ENCODE measurements around the gene HARS2.
A peak's percentile ranks its signal among the peaks of the same experiment; 100 is the strongest.
"Not testable (repeated sequence)": the region's sequence is repeated elsewhere in the genome, so short reads cannot be mapped to it uniquely, and the experiment has no call there.

HARS2 gene, protein sequence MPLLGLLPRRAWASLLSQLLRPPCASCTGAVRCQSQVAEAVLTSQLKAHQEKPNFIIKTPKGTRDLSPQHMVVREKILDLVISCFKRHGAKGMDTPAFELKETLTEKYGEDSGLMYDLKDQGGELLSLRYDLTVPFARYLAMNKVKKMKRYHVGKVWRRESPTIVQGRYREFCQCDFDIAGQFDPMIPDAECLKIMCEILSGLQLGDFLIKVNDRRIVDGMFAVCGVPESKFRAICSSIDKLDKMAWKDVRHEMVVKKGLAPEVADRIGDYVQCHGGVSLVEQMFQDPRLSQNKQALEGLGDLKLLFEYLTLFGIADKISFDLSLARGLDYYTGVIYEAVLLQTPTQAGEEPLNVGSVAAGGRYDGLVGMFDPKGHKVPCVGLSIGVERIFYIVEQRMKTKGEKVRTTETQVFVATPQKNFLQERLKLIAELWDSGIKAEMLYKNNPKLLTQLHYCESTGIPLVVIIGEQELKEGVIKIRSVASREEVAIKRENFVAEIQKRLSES

DNA sequence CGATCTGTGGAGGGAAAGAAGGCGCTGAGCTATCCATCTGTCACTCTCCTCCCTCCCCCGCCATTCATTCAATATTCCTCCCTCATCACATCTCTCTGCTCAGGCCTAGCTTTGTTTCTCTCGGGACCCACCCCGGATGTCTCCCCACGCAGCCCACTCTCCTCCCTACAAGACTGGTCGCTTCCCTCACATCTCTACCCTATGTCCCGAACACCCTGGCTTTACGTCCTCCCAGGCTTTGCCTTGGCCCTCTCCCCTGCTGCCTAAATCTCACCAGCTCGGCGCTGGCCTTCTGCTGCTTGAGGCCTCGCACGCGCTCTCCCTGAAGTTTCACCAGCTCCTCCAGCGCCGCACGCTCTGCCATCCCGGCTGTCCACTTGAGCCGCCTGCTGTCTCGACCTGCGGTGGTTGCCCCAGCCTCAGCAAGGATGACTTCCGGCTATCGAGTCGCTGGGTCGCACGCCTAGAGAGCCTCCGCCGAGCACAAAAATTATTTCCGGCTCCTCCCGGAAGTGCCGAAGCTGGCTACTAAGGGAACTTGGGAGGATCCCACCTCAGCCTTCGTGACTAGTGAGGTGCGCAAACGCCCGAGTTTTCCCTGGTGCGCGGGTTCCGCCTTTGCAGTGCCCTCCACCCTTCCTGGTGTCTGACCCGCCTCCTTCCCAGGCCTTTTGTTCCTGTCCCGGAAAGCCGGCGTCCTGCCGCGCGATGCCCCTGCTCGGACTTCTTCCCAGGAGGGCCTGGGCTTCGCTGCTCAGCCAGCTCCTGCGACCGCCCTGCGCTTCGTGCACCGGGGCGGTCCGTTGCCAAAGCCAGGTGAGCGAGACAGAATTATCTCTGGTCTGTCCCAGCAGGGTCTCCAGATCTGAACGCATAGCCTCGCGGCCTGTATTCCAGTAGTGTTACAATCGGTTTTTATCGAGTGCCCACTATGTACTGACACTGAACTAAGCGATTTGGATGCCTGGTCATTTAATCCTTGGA is at the start of gene HARS2, which contains the start of gene HARS1:
HARS2 (plus strand) TSS at position 515 of the 984 bp plus-strand sequence; CDS start at position 709, 194 bp downstream.
HARS1 (minus strand) TSS at position 430 of the 984 bp plus-strand sequence; CDS start at position 364, 66 bp downstream.
- peak; percentile 97 for DNase-seq (ENCODE audit: low spot score)

DNA sequence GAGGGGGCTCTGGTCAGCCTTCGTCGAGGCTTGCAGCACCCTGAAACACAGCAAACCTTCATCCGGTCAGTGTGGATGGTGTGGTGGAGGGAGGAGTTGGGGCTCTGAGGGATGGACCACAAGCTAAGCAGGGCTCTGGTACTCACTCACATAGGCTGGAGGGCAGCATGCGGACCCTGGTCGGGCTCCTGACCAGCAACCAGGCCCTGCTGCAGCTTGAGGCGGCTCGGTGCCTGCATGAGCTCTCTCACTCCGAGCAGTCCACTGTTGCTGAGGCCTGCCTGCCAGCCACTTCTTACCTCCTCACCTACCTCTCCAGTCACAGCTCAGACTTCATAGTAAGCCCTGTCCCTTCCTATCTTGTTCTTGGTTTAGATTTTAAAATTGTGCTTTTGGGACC is 49.5 kb upstream of the HARS2 start:
- no peak for DNase-seq (ENCODE audit: low spot score)

DNA sequence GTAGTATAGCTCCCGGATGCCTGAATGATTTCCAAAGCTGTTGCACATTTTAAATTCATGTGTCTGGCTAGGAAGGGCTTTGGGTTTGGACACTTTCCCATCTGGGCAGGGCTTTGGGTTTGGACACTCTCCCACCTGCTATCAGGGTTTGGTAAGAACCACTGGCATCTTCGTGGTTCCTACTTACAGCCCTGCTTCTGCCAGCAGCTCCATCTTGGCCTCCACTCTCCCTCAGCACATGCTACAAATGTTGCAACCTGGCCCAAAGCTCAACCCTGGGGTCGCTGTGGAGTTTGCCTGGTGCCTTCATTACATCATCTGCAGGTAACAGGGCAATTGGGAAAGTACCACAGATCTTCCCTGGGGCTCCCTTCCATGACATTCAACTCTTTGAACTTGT is 48.5 kb upstream of the HARS2 start:
- DNase-seq (ENCODE audit: low spot score): no peak

DNA sequence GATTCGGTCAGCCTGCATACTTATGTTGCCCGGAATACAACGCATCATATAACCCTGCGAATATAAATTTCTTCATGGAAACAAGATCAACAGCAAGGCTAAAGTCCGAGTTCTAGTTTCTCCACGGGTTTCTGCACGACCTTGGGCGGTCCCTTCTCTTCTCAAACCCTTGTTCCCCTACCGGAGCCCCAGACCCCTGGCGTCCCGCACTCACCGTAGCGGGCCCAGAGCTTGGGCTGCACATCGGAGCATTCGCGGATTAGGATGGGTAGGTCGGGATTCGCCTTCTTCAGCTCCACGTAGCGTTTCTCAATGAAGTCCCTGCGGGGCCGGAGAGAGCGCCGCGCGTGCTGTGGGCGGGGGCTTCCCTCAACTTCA is 44.2 kb upstream of the HARS2 start:
- peak; percentile 12 for DNase-seq (ENCODE audit: low spot score)

DNA sequence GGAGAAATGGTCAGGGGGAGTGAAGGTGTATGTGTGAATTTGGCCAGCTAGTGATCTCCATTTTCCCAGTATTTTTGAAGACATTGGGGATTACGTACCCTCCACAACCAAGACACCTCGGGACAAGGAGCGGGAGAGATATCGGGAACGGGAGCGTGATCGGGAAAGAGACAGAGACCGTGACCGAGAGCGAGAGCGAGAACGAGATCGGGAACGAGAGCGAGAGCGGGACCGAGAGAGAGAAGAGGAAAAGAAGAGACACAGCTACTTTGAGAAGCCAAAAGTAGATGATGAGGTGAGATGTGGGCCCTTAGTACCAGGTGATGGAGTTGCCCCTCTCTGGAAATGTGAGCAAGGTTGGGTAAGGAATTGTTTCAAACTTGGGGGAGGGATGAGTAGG is 32.4 kb upstream of the HARS2 start:
- DNase-seq (ENCODE audit: low spot score): no peak

DNA sequence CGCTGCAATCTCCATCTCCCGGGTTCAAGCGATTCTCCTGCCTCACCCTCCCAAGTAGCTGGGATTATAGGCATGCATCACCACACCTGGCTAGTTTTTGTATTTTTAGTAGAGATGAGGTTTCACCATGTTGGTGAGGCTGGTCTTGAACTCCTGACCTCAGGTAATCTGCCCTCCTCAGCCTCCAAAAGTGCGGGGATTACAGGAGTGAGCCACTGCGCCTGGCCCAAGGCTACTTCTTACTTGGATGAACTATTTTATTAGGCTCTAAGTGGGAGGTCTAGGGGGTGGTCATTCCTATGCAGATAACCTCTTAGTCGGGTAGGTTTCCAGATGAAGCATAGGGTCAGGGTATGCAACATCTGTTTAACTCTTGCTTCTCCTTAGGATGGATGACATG is 30.9 kb upstream of the HARS2 start:
- not testable (repeated sequence) for DNase-seq (ENCODE audit: low spot score)

DNA sequence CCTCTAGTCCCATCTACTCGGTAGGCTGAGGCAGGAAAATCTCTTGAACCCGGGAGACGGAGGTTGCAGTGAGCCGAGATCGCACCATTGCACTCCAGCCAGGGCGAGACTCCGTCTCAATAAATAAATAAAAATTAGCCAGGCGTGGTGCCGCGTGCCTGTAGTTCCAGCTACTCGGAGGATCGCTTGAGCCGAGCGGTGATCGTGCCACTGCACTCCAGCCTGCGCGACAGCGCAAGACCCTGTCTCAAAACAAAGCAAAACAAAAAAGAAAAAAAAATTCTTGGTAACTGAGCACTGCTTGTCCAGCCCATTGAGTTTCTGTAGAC is 27.3 kb upstream of the HARS2 start:
- no peak for DNase-seq (ENCODE audit: low spot score)

DNA sequence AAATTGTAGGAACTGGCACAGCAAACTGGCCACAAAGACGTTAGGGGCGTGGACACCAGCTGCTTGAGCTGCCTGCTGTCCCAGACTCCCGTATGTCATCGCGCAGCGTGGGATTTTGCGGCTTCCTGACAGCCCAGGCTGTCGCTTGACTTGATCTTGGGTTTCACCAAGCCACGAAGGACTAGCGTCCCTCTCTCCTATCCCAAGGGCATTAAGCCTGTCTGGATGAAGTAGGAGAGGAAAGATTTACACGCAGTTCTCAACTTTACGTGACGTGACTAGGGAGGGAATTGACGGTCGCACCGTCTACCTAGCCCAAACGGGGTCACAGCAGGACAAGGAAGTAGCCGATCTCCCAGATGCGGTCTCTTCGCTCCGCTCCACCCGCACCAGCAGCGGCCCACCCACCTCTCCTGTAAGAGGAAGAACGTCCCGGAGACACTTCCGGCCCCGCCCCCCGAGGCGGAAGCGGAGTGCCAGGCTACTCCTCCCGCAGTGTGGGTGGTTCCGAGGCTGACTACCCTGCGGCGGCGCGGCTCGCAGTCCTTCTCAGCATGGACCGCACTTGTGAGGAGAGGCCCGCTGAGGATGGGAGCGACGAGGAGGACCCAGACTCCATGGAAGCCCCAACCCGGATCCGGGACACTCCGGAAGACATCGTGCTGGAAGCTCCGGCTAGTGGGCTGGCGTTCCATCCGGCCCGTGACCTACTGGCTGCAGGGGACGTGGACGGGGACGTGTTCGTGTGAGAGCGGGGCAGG is 26.7 kb upstream of the HARS2 start, which contains the start of gene WDR55:
WDR55 (plus strand) TSS at position 546 of the 761 bp plus-strand sequence; CDS start at position 555, 9 bp downstream.
- peak; percentile 95 for DNase-seq (ENCODE audit: low spot score)

DNA sequence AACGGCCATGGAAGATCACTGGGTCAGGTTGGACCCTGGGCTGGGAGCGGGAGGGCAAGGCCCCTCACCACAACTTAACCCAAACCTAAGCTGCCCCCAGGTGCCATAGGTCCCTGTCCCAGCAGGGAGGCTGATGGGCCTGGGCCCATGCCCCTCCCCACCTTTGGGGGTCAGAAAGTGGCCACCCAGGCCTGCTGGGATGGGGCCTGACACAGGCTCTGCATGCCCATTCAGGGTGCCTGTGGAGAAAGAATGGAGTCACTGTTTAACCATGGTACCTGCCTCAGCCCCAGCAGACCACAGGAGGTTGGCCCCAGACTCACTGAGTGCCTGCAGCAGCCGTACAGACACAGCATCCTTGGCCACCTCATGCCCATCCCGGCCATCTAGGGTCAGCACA is 20.2 kb upstream of the HARS2 start:
- not testable (repeated sequence) for DNase-seq (ENCODE audit: low spot score)

DNA sequence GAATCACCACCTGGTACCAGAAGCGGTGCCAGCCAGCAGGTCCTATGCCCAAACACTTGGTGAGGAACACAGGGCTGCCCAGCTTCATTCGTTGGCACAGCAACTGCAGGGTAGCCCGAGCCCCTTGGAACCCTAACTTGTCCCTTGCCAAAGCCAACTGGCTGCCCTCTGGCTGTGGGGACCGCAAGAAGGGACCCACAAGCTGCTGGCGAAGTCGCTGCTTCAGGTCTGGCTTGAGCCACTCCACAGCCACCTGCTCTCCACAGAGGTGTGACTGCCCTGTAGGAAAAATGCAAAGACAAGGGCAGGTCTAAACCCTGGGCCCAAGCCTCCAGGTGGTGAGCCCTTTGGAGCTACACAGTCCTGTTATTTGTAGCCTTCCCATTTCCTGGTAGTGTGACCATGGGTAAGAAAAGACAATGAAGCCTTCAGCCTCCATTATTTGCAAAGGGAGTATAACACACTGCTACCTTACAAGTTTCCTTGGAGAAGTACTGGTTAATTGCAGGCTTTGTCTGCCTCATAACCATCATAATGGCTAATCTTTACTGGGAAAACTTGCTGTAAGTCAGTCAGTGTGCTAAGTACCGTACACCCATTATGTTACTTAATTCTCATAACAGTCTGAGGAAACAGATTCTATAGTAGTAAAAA is 19.7 kb upstream of the HARS2 start:
- no peak for DNase-seq (ENCODE audit: low spot score)

DNA sequence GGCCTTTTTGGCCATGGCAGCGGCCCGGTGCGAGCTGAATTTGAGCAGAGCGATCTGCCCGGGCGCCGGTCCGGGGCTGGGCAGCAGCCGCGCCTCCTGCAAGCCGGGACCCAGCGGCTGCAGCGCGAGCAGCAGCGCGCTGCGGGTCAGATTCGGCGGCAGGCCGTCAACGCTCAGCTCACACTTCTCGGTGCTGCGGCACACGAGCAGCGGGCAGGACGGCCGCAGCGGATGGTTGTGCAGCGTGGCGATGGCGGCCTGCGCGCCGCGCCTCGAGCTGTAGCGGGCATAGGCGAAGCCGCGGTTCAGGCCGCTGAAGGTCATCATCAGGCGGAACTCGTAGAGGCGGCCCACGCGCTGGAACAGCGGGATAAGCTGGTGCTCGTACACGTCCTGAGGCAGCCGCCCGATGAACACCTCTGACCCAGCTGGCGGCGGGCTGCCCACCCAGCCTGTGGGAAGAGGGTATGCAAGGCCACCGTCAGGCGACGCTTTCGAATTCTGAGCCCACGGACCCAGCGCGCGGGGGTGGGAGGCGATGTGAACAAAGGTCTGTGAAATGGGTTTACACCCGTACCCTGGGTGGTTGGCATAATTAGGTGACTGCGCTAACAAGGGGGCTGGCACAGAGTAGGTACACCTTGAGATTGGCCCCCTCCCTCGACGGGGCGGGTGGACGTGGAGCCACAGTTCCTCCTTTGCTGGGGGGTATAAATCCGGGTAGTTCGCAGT is 18.6 kb upstream of the HARS2 start:
- no peak for DNase-seq (ENCODE audit: low spot score)

DNA sequence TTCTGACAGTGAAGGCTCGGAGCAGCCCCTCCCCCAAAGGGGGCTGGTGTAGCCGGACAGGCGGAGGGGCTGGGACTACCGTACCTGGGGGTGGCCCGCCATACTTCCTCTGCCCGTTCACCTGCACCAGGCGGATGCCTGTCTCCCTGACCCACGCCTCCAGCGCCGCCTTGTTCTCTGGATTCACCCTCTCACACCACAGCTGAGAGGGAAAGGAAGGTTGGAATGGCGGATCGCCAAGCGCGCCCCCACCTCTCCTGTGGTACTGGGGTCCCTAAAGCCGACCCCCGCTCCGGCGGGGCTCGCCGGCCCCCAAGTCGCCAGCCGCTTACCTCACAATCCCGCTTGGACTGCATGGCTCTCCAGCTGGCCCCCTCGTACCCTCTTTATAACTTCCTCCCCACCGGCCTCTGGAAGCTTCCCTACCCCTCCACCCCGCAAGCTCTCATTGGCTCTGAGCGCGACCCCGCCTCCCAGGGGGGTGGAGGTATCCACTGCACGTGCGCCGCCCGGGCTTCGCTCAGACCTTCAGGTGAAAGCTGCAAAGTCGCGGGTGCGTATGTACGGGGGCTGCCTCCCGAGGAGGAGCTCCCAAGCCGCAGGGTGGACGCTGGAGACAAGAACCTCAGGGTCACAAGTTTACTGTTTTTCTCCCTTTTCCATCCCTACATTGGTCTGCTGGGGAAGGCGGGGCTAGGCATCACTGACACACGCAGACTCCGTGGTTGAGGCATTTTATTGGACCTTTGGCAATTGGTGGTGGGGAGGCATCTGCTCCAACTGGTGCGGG is 17.9 kb upstream of the HARS2 start, which contains the start of gene DND1:
DND1 (minus strand) TSS at position 390 of the 790 bp plus-strand sequence; CDS start at position 356, 34 bp downstream.
- no peak for DNase-seq (ENCODE audit: low spot score)

DNA sequence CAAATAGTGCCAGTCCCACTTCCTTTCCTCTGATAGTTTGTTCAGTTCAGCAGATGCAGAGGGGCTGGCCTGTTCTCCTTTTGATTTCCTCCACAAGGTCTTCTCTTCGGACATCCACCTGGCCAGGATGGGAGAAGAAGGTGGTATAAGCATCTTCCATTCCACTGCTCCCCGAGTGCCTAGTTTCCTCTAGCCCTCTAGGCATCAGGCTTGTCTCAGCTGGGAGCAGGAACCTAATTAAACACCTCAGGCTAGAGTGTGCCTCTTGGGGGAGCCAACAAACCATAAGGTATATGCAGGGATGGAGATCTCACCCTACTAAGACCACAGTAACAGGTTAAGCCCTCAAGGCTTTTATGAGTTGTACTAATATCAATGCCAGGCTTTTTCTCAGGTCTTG is 17.0 kb upstream of the HARS2 start:
- no peak for DNase-seq (ENCODE audit: low spot score)

DNA sequence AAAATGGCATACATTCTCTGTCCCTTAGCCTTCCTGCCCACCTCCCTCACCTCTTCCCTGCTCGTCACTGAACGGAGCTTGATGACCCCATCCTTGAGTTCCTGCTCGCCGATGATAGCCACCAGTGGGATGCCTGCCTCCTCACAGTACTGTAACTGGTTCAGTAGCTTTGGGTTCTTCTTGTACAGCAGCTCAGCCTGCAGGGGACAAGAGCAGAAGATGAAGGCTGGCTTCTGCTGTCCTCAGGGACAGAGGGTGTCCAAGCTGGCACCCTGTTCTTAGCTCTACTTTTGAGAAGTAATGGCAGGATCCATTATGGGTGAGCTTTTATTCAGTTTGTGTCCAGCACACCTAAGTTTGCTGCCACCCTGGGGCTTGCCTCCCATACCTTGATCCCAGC is 16.6 kb upstream of the HARS2 start:
- DNase-seq (ENCODE audit: low spot score): no peak

DNA sequence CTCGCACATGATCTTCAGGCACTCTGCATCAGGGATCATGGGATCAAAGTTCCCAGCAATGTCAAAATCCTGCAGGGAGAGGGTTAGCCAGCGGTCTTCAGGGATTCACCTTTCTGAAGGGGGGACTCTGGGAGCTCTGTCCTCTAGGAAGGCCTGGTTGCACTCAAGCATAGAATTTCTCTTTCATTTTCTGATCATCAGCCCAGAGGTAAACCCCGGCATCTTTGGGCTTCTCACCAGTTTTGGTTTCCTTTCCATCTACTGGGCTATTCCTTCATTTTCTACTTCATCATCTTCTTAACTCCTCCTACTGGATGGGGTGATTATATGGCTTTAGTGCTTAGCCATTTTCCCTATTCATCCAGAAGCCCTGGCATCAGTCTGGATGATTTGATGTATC is 13.3 kb upstream of the HARS2 start:
- no peak for DNase-seq (ENCODE audit: low spot score)

DNA sequence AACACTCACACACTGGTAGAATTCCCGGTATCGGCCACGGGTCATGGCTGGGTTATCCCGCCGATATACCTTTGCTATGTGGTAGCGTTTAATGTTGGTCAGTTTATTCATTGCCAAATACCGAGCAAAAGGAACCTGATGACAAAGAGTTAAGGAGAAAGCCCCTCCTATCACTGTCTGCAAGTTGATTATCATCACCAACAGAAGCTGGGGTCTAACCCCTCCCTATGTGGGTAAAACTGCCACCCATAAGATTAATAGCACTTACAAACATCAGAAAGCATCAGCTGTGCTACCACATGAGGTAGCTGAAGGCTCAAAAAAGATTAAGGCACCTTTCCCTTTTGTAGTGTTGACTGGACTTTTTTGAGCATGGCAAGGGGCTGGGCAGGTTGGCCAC is 12.3 kb upstream of the HARS2 start:
- DNase-seq (ENCODE audit: low spot score): no peak

DNA sequence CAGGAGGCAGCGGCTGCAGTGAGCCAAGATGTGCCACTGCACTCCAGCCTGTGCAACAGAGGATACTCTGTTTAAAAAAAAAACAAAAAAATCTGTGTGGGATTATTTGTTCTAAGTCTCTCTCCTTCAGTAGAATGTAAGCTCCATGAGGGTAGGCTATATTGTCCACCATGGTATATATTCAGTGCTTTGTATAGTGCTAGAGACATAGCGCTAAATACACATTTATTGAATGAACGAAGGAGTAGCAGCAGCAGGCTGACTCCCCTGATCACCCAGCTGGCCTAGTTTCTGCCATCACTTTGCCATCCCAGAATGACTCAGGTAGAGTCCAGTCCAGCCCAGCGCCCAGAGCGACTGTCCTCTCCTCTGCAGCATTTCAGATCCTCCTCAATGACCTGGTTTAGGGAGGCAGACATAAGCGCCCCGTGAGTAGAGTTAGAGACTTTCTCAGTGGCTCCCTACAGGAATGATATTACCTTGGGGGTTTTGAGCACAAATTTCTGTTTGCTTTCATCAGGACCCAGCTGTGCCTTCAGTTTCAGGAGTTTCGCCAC is 801 bp upstream of the HARS2 start:
- DNase-seq (ENCODE audit: low spot score): no peak

DNA sequence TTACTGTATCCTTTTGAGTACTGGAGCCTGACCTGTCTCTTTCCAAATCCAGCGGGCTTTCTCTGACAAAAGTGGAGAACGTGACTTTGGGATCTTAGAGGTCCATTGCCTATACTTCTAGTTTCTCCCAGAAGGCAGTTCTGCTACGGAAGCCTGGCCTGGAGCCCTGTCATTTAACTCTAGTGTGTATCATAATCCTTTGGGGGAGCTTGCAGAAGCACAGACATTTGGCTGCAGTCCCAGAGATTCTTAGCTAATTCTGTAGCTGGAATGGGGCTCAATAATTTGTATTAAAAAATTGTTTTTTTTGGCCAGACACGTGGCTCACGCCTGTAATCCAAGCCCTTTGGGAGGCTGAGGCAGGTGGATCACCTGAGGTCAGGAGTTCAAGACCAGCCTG is 3.0 kb downstream of the HARS2 start:
- DNase-seq (ENCODE audit: low spot score): no peak

DNA sequence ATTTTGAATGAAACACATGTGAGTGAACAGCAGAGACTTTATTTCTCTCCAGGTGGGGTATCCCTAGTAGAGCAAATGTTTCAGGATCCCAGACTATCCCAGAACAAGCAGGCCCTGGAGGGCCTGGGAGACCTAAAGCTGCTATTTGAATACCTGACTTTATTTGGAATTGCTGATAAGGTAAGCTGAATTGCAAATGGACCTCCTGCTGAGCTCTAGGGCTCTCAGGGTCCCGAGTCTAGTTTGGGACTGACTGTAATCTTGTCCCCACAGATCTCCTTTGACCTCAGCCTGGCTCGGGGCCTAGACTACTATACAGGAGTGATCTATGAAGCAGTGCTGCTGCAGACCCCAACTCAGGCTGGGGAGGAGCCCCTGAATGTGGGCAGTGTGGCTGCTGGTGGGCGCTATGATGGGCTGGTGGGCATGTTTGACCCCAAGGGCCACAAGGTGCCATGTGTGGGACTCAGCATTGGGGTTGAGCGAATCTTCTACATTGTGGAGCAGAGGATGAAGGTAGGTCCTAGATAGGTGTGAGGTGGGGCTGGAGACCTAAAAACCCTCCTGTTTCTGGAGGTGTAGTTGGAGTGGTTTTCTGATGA is 5.7 kb downstream of the HARS2 start:
- no peak for DNase-seq (ENCODE audit: low spot score)
